ENCODE measurements around the gene STING1. TPM values are rescaled to one million over a fixed set of nuclear protein-coding genes. Genes with fewer than 3 reads are reported as not detected.

STING1 gene
- 43.0 and 48.2 TPM in 2 replicates for total RNA-seq

GRCh38 chr5:139482050-139482889 lies at the start of gene STING1:
Gene STING1, minus strand, starts transcription at chr5:139482758. Its CDS starts 1,054 bp downstream, at chr5:139481704.

GRCh38 chr5:139470821-139471300 lies 11.7 kb downstream of the STING1 start, which contains the start of gene SMIM33:
Gene SMIM33, plus strand, starts transcription at chr5:139471004. Its CDS starts 118 bp downstream, at chr5:139471122.

GRCh38 chr5:139462586-139463276 lies 19.8 kb downstream of the STING1 start, which contains the start of gene ECSCR:
Gene ECSCR, minus strand, starts transcription at chr5:139462743. Its CDS starts 73 bp downstream, at chr5:139462670.

GRCh38 chr5:139439013-139439903 lies 43.3 kb downstream of the STING1 start, which contains the start of gene DNAJC18:
Gene DNAJC18, minus strand, starts transcription at chr5:139439525. Its CDS starts 80 bp downstream, at chr5:139439445.

Other genes with a start within 250 kb of the STING1 start
- 187 and 199 TPM in 2 replicates for gene MATR3, start 189.0 kb downstream of the STING1 start, total RNA-seq
- 48.4 and 72.7 TPM in 2 replicates for gene PAIP2, start 140.9 kb downstream of the STING1 start, total RNA-seq
- not detected in 2 replicates for gene SLC23A1, start 99.5 kb downstream of the STING1 start, total RNA-seq
- 0.29 TPM in 1 of 2 replicates, not detected in the other for gene MZB1, start 92.8 kb downstream of the STING1 start, total RNA-seq
- 2.3 and 2.8 TPM in 2 replicates for gene PROB1, start 87.7 kb downstream of the STING1 start, total RNA-seq
- 0.29 and 4.3 TPM in 2 replicates for gene SPATA24, start 78.7 kb downstream of the STING1 start, total RNA-seq
- 3.5 and 11.7 TPM in 2 replicates for gene DNAJC18, start 43.2 kb downstream of the STING1 start, total RNA-seq
- not detected in 2 replicates for gene ECSCR, start 20.0 kb downstream of the STING1 start, total RNA-seq
- gene SMIM33, start 11.8 kb downstream of the STING1 start, total RNA-seq = not detected in 2 replicates
- gene UBE2D2, start 78.6 kb upstream of the STING1 start, total RNA-seq = 90.8 and 101 TPM in 2 replicates
- gene CXXC5, start 165.6 kb upstream of the STING1 start, total RNA-seq = 15.6 and 23.2 TPM in 2 replicates